HG02885 (cell line): Measurements from ENCODE around the gene ITGB4.
A peak's percentile ranks its signal among the peaks of the same experiment; 100 is the strongest.

Experiments used
- ATAC-seq: cut with Tn5 transposase; IDR thresholded peaks from one replicate; pipeline ENCODE4 v1.9.1; 2021; ENCODE audit warnings: mild to moderate bottlenecking; ENCODE audit not compliant: unreplicated experiment, poor library complexity

The ITGB4 gene

GRCh38 chr17:75730065-75730464 is 8.8 kb downstream of the ITGB4 start:
- ATAC-seq: no peak

DNA sequence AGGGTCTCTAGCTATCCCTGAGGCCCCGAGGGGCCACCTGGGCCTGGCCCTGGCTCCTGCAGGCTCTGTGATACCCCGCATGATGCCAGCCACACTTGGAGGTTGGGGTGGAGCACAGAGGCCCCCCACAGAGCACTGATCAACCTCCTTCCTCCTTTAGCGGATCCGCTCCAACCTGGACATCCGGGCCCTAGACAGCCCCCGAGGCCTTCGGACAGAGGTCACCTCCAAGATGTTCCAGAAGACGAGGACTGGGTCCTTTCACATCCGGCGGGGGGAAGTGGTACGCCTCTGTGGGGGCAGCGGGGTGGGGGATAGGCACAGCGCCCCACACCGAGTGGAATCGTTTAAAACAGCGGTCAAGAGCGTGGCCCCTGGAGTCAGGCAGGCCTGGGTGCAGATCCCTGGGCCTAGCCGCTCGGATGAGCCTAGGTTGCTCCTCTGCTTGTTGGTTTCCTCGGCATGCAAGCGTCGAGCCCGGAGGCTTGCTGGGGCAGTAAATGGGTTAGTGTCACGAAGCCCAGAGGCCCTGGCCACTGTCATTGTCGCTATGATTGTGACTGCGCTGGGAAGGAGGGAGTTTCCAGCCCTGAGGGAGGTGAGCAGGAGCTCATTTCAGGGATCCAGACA is 9.9 kb downstream of the ITGB4 start:
- ATAC-seq: no peak

- ATAC-seq: no peak
These were observed 10.6 kb downstream of the ITGB4 start for GRCh38 chr17:75731716-75732498.

DNA sequence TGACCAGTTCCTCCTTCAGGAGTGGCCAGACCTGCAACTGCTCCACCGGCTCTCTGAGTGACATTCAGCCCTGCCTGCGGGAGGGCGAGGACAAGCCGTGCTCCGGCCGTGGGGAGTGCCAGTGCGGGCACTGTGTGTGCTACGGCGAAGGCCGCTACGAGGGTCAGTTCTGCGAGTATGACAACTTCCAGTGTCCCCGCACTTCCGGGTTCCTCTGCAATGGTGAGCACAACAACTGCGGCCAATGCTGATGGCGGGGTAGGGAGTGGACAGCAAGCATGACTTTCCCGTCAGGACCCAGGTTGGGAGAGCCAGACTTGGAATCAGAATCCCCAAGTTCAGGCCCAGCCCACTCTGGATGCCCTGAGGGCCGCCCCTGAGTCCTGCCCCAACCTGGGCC is 12.2 kb downstream of the ITGB4 start:
- no peak for ATAC-seq

DNA sequence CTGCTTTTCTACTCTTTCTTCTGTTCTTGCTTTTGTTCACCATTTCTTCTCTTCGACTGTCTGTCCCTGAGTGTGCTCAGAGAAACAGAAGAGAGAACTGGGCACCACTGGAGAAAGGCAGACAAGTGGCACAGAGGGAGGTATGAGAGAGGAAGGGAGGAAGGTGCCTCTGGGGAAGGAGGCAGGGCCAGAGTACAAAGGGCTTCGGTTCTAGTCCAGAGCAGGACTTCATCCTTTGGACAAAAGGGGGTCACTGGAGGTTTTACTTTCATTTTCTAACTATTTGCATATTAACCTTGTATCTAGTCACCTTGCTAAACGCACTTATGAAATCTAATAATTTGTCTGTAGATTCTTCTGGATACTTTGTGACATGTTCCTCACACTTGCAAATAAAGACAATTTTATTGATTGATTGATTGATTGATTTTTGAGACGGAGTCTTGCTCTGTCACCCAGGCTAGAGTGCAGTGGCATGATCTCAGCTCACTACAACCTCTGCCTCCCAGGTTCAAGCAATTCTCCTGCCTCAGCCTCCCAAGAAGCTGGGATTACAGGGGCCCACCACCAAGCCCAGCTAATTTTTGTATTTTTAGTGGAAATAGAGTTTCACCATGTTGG is 13.5 kb downstream of the ITGB4 start:
- ATAC-seq: no peak

DNA sequence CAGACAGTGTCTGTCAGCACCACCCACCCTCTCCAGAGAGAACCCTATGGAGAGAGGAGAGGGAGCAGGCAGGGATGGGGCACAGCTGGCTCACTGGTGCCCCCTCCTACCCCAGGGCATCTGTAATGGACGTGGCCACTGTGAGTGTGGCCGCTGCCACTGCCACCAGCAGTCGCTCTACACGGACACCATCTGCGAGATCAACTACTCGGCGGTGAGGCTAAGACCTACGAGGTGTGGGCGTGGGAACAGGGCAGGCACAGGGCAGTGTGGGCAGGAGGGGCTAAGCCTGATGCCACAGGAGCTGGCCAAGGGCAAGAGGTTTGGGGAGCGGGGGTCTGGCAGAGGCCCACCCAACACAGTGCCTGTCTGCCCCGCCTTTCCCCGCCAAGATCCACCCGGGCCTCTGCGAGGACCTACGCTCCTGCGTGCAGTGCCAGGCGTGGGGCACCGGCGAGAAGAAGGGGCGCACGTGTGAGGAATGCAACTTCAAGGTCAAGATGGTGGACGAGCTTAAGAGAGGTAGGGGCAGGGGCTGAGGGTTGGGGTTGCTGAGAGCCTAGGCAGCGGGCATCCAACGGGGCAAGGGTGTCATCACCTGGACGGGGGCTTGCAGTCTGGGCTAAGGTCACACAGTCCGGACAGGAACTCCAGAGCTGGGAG is 15.0 kb downstream of the ITGB4 start:
- ATAC-seq: no peak

DNA sequence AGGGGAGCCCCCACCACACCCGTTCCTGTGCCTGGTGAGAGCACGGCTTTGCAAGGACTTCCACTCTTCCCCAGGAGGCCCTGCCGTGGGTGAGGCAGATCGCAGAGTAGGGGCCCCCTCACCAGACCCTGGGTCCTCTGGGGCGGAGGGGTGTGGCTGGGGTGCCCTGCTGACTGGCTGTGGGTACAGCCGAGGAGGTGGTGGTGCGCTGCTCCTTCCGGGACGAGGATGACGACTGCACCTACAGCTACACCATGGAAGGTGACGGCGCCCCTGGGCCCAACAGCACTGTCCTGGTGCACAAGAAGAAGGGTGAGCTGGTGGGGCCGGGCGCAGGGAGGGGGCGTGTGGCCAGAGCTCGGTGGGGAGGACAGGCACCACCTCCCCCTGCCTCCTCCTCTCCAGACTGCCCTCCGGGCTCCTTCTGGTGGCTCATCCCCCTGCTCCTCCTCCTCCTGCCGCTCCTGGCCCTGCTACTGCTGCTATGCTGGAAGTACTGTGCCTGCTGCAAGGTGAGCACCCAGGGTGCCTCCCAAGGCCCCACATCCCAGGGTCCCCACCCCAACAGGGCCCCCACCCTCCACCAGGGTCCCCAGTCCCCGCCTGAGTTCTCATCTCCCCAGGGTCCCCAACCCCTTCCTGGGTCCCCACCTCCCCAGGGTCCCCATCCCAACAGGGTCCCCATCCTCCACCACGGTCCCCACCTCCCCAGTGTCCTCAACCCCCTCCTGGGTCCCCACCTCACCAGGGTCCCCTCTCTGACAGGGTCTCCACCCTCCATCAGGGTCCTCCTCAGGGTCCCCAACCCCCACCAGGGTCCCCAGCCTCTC is 16.1 kb downstream of the ITGB4 start:
- ATAC-seq: no peak

DNA sequence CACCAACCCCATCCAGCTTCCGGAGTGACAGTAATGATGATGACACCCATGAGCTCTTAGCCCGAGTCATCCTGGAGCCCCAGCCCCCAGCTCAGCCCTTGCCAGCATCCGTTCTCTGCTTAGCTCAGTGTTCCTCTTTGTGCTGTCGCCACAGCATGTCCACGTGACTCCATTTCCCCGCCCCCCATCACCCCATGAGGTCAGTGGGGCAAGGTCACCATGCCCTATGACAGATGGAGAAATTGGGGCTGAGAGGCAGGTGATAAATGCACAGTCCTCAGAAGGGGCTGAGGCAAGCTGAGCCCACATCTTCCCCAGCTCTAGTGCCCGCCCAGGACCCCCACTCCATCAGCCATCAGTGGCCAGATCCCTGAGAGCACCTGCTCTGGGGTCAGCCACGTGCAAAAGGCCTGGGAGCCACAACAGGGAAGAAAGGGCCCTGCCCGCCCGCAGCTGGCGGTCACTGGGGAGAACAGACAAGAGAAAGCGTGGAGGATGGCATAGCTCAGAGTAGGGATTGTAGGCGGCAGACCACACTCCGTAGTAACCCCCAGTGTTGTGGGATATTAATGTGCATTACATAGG is 17.1 kb downstream of the ITGB4 start:
- no peak for ATAC-seq

DNA sequence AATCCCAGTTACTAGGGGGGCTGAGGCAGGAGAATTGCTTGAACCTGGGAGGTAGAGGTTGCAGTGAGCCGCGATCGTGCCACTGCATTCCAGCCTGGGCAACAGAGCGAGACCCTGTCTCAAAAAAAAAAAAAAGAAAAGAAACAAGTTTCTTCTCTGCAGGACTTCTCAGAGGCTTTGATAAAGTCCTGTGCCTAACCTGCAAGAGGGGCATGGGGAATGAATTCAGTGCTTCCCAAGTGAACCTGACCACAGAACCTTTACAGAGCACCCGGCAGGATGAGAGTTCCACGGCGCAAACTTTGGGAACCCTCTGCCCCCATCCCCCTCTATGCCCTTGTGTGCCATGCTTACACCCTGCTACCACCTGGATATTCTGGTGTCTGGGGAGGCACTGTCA is 17.9 kb downstream of the ITGB4 start:
- no peak for ATAC-seq

DNA sequence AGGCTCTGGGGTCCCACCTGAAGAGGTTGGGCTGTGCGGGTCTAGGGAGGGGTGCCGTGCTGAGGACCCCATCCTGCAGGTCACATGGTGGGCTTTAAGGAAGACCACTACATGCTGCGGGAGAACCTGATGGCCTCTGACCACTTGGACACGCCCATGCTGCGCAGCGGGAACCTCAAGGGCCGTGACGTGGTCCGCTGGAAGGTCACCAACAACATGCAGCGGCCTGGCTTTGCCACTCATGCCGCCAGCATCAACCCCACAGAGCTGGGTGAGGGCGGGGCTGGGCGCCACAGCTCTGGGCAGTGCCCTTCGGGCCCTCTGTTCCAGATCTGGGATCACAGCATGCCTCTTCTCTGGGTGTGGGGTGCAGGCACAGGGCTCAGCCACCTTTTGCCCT is 18.5 kb downstream of the ITGB4 start:
- no peak for ATAC-seq

GRCh38 chr17:75740215-75740614 is 19.0 kb downstream of the ITGB4 start:
- ATAC-seq: no peak

- ATAC-seq: no peak
These were observed 19.4 kb downstream of the ITGB4 start for GRCh38 chr17:75740631-75741077.

GRCh38 chr17:75742337-75742736 is 21.1 kb downstream of the ITGB4 start:
- ATAC-seq: no peak

DNA sequence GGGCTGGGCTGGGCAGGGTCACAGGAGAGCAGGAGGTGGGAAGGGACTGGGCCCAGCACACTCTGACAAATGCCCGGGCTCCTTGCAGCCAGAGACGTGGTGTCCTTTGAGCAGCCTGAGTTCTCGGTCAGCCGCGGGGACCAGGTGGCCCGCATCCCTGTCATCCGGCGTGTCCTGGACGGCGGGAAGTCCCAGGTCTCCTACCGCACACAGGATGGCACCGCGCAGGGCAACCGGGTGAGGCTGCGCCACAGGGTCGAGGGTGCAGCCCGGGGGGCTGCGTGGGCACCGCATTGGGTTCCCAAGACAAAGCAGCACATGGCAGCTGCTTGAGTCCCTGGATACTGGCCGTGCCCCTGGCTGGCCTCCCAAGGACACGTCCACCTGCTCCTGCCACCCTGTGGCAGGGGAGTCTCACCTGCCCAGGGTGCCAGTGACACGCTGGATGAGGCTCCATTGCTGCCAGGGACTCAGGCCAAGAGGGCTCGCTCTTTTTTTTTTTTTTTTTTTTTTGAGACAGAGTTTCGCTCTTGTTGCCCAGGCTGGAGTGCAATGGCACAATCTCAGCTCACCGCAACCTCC is 22.5 kb downstream of the ITGB4 start:
- no peak for ATAC-seq

DNA sequence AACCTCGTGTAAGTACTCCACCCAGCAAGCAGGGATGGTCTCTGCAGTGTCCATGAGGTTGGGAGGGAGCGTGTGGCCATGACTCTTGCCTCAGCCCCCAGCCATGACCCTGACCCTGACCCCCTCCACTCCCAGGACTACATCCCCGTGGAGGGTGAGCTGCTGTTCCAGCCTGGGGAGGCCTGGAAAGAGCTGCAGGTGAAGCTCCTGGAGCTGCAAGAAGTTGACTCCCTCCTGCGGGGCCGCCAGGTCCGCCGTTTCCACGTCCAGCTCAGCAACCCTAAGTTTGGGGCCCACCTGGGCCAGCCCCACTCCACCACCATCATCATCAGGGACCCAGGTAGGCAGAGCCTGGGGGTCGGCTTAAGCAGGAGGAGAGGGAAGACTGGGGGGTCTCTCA is 27.4 kb downstream of the ITGB4 start:
- ATAC-seq: no peak

DNA sequence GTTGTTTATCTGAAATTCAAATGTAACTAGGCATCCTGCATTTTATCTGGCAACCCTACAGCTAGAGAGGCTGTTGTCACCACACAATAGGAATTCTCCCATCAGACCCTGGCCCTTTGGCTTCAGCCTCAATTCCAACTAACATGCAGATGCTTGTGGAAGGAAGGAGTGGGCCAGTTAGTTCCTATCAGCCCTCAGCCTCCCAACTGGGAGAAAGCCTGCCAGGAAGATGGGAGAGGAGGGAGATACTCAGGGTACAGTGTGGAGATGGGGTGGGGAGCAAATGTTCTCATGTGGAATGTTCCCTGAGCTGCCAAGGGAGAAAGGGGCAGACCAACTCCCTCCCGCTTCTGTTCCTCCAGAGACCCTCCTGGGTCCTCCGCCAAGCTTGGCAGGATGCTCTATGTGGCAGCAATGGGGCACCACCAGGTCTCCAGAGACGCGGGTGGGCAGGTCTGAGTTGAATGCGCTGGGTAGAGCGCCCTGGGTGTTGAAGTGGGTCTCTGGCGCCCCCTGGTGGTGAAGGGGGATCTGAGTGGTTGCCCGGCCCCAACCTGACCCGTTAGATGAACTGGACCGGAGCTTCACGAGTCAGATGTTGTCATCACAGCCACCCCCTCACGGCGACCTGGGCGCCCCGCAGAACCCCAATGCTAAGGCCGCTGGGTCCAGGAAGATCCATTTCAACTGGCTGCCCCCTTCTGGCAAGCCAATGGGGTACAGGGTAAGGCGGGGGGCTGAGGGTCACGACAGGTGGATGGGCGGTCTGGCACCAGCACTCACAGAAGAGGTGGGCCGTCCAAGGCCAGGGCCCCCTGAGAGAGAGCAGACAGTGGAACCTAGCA is 28.5 kb downstream of the ITGB4 start:
- ATAC-seq: peak; percentile 46

GRCh38 chr17:75750661-75751423 is 29.6 kb downstream of the ITGB4 start:
- ATAC-seq: no peak
